Spleen (tissue), 11 donors: Measurements from ENCODE around the gene DOCK9. TPM values are rescaled to one million over a fixed set of nuclear protein-coding genes. Genes with fewer than 3 reads are reported as not detected.

Experiments used
- DNase-seq: peaks from one replicate; pipeline ENCODE4 v3.0.0-alpha.2; 2020
- H3K27ac ChIP-seq, 8 donors: fragments of 200-600 bp; sonication (generic) in 7 of 8; 1 replicate in 4 of 8; 2 replicates in 4 of 8; pipeline versions ENCODE4 v1.5.0 to v1.8.0; 2016 to 2021; ENCODE audit warnings: inconsistent platforms in 4 of 8, mild to moderate bottlenecking in 4 of 8, moderate library complexity in 1 of 8
- H3K27me3 ChIP-seq, 7 donors: fragments of 200-600 bp; sonication (generic) in 6 of 7; replicated peaks in 1 of 7; 1 replicate in 4 of 7; 2 replicates in 3 of 7; pipeline versions ENCODE4 v1.5.0 to v1.8.0; 2016 to 2021; ENCODE audit warnings: inconsistent platforms in 3 of 7, mild to moderate bottlenecking in 1 of 7
- H3K36me3 ChIP-seq, 6 donors: fragments of 200-600 bp; sonication (generic) in 5 of 6; 1 replicate in 4 of 6; 2 replicates in 2 of 6; pipeline versions ENCODE4 v1.5.0 to v1.8.0; 2016 to 2021; ENCODE audit warnings: inconsistent platforms in 2 of 6
- H3K4me1 ChIP-seq, 6 donors: fragments of 200-600 bp; sonication (generic) in 5 of 6; 1 replicate in 3 of 6; 2 replicates in 3 of 6; pipeline versions ENCODE4 v1.5.0 to v1.8.0; 2016 to 2021; ENCODE audit warnings: inconsistent platforms in 3 of 6
- H3K4me3 ChIP-seq, 8 donors: fragments of 200-600 bp; sonication (generic) in 7 of 8; 1 replicate in 4 of 8; 2 replicates in 4 of 8; pipeline versions ENCODE4 v1.5.0 to v1.8.0; 2016 to 2021; ENCODE audit warnings: inconsistent platforms in 4 of 8, mild to moderate bottlenecking in 4 of 8, moderate library complexity in 2 of 8
- H3K9me3 ChIP-seq, 8 donors: fragments of 200-600 bp; sonication (generic) in 7 of 8; 1 replicate in 4 of 8; 2 replicates in 4 of 8; pipeline versions ENCODE4 v1.5.0 to v1.8.0; 2016 to 2021; ENCODE audit warnings: inconsistent platforms in 4 of 8
- POLR2A ChIP-seq, 3 donors: fragments of 450-650 bp; IDR thresholded peaks; one replicate each; pipeline ENCODE4 v1.5.1; 2017; ENCODE audit warnings: antibody characterized with exemption in 3 of 3, mild to moderate bottlenecking in 1 of 3
- POLR2AphosphoS5 ChIP-seq, 3 donors: sonication (generic); formaldehyde crosslinking; IDR thresholded peaks; one replicate each; pipeline ENCODE4 v1.5.1; 2017; ENCODE audit warnings: antibody characterized with exemption in 3 of 3
- WGBS, 5 donors: extraction: QIAGEN DNeasy Blood & Tissue Kit in 3 of 5; methylation state at CpG; one replicate each; pipeline versions ENCODE4 v1.1.5 to v1.1.7; 2013 to 2018; 5-methylcytosine and 5-hydroxymethylcytosine counted together
- intact Hi-C: fragments of 100-400 bp; cut with DNase I; formaldehyde crosslinking; loops from one replicate; pipeline ENCODE4 v1.15.0; 2023; ENCODE audit warnings: low total_unique reads
- polyA plus RNA-seq, 3 donors: library from polyadenylated mRNA; stranded (reverse); fragments of 200-250 nt; gene quantifications; one replicate each; pipeline ENCODE4 v1.2.1, GENCODE V29; 2013
- total RNA-seq, 7 donors: library from RNA; depleted of rRNA in 3 of 7; stranded (reverse); fragments of >200 nt in 3 of 7; fragmentation: NEBNext Ultra II Directional in 4 of 7; extraction: Animal tissue kit (Norgen Biotek cat#: 25700) in 4 of 7; gene quantifications; one replicate each; pipeline versions ENCODE4 v1.1.0 to v1.2.1, GENCODE V29; 2016 to 2021
- TF ChIP-seq, protein P1 (sequence below), 11 experiments: fragments of 200-600 bp in 7 of 11; fragments of 450-650 bp in 4 of 11; sonication (generic) in 4 of 11; IDR thresholded peaks in 8 of 11; conservative IDR thresholded peaks in 3 of 11; 1 replicate in 7 of 11; 2 replicates in 4 of 11; pipeline versions ENCODE4 v1.4.0 to v1.8.0; 2016 to 2021; ENCODE audit warnings: antibody characterized with exemption in 11 of 11, inconsistent platforms in 4 of 11, mild to moderate bottlenecking in 1 of 11
- donor health status: healthy with polysubstance abuse.
- donor health status: DM: no; HTN: no; CAD: no; lungs with moderate emphysema.
- donor health status: DM: no; HTN: no; CAD: no.
- donor health status: Bipolar disorder and iron deficiency.
- donor health status: healthy.
- donor health status: DM: no; HTN: no; CAD: no.
- donor health status: DM: yes; HTN: yes; CAD: no.

Gene DOCK9
- total and polyA plus RNA-seq, 10 donors, result 6.9 to 53.3 (median 47.6) TPM

DNA sequence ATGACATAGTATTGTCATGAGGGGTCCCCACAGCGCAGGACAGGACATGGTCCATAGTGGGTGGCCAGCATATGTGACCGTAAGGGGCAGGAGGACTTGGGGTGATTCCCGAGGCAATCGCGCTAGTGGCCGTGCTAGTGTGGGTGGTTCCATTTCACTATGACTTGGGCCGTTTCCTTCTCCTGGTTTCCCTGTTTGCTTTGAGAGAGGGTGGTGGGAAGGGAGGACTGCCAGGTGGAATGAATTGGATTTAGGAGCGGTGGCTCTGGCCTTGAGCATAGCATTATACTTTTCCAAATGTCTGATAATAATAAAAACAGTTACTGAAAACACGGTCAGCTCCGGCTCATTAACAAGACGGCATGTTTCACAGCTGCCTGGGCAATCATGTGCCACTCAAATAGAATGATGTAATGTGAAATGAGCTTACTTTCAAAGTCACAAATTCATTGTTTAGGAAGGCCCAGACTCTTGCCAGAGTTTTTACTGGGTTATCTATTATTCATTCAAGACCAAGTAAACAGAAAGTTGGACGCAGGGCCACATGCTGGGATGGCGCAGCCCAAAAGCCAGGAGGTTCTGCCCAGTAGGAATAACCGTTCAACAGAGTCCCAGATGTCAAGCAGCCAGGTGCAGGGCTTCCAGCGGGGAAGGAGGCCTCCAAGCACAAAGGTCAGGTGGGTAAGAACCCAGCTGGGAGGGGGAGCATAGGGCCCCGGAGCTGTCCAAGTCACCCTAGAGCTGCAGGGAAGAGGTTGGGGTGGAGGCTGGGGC is 205.8 kb downstream of the DOCK9 start:
- WGBS, 5 donors, result 87 to 94% (median 89%) methylated on average over 16 of the region's 16 CpGs
- intact Hi-C loops, result no loop called here

DNA sequence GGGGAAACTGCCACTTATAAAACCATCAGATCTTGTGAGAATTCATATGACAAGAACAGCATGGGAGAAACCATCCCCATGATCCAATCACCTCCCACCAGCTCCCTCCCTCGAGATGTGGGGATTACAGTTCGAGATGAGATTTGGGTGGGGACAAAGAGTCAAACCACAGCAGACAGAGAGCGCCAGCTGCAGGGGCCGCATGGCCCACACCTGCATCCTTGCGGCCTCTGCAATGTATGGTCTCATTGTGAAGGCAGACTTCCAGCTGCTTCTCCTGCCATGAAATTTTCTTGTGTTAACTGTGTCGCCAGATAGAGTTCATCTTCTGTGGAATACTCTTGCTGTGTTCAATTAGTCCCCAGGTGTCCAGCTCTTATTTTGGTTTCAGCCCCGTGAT is 208.1 kb downstream of the DOCK9 start:
- H3K27ac ChIP-seq, result no peak overlapping the region
- H3K4me3 ChIP-seq, result no peak overlapping the region
- H3K27me3 ChIP-seq, result peaks cover 0 to 17% (median 0%) of the 10 kb centered on the region in 7 donors
- intact Hi-C loops, result no loop called here
- DNase-seq, result no peak
- H3K9me3 ChIP-seq, result no peaks in the 10 kb centered on the region
- no peaks in the 10 kb centered on the region for H3K4me1 ChIP-seq
- WGBS, 5 donors, result 40 to 90% (median 86%) methylated on average over 7 of the region's 7 CpGs
- no peaks in the 10 kb centered on the region for H3K36me3 ChIP-seq
- TF ChIP-seq, protein P1, sequence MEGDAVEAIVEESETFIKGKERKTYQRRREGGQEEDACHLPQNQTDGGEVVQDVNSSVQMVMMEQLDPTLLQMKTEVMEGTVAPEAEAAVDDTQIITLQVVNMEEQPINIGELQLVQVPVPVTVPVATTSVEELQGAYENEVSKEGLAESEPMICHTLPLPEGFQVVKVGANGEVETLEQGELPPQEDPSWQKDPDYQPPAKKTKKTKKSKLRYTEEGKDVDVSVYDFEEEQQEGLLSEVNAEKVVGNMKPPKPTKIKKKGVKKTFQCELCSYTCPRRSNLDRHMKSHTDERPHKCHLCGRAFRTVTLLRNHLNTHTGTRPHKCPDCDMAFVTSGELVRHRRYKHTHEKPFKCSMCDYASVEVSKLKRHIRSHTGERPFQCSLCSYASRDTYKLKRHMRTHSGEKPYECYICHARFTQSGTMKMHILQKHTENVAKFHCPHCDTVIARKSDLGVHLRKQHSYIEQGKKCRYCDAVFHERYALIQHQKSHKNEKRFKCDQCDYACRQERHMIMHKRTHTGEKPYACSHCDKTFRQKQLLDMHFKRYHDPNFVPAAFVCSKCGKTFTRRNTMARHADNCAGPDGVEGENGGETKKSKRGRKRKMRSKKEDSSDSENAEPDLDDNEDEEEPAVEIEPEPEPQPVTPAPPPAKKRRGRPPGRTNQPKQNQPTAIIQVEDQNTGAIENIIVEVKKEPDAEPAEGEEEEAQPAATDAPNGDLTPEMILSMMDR (IDR thresholded peaks at IDR 0.05 in 8 of 11, conservative IDR thresholded peaks at IDR 0.05 in 3 of 11), result no peak
- TF ChIP-seq POLR2AphosphoS5 (IDR thresholded peaks at IDR 0.05), result no peak
- no peak for TF ChIP-seq POLR2A (IDR thresholded peaks at IDR 0.05)

More for the DNA sequence above, 205.8 kb downstream of the DOCK9 start:
- DNase-seq, result no peak
- Histone ChIP-seq H3K27me3 (peaks cover 0 to under 1% (median 0%) of the 10 kb centered on the region in 7 donors), H3K9me3 (no peaks in the 10 kb centered on the region), H3K4me3 (no peak overlapping the region), H3K36me3 (no peaks in the 10 kb centered on the region), H3K27ac (no peak overlapping the region), H3K4me1 (no peaks in the 10 kb centered on the region)
- TF ChIP-seq POLR2A (IDR thresholded peaks at IDR 0.05) (no peak), POLR2AphosphoS5 (IDR thresholded peaks at IDR 0.05) (no peak)
- TF ChIP-seq, protein P1 (IDR thresholded peaks at IDR 0.05 in 8 of 11, conservative IDR thresholded peaks at IDR 0.05 in 3 of 11), result no peak

DNA sequence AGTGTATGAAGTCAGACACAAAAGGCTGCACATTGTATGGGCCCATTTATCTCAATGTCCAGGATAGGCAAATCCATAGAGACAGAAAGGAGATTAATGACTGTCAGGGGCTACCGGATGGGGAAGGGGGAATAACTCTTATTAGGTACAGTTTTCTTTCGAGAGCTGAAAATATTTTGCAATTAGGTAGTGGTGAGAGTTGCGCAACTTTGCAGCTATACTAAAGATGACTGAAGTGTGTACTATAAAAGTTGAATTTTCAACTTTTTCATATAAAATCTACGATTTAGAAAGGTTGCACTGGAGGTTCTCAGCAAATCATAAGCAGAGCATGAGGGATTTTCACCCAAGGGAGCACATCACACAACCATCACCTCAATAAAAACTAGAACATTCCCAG is 209.3 kb downstream of the DOCK9 start:
- 53 to 82% (median 63%) methylated on average over 4 of the region's 4 CpGs for WGBS, 5 donors
- intact Hi-C loops, result no loop called here
- TF ChIP-seq, protein P1 (IDR thresholded peaks at IDR 0.05 in 8 of 11, conservative IDR thresholded peaks at IDR 0.05 in 3 of 11), result no peak
- TF ChIP-seq POLR2AphosphoS5 (IDR thresholded peaks at IDR 0.05) (no peak), POLR2A (IDR thresholded peaks at IDR 0.05) (no peak)

DNA sequence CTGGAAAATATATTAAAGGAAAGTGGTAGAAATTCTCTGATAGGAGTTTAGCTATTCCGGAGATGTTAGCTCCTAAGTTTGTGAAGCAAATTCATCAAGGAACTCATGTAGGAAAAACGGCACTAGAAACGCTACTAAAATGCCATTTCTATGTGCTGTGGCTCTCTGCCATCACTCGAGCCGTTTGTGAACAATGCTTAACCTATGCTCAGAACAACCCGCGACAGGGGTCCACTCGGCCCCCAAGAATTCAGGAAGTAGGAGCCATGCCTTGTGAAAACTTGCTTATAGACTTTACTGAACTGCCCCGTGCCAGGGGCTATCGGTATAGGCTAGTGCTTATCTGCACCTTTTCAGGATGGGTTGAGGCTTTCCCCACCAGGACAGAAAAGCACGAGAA is 211.2 kb downstream of the DOCK9 start:
- Histone ChIP-seq H3K36me3 (no peaks in the 10 kb centered on the region), H3K9me3 (no peaks in the 10 kb centered on the region), H3K4me3 (no peak overlapping the region), H3K27me3 (peaks cover 0 to 17% (median 0%) of the 10 kb centered on the region in 7 donors), H3K27ac (no peak overlapping the region), H3K4me1 (no peaks in the 10 kb centered on the region)
- WGBS, 5 donors, result 69 to 81% (median 77%) methylated on average over 11 of the region's 11 CpGs
- TF ChIP-seq POLR2A (IDR thresholded peaks at IDR 0.05) (no peak), POLR2AphosphoS5 (IDR thresholded peaks at IDR 0.05) (no peak)
- TF ChIP-seq, protein P1 (IDR thresholded peaks at IDR 0.05 in 8 of 11, conservative IDR thresholded peaks at IDR 0.05 in 3 of 11), result no peak
- intact Hi-C loops, result no loop called here
- no peak for DNase-seq

More for the DNA sequence above, 209.3 kb downstream of the DOCK9 start:
- no peaks in the 10 kb centered on the region for H3K9me3 ChIP-seq
- H3K4me3 ChIP-seq, result no peak overlapping the region
- no peaks in the 10 kb centered on the region for H3K4me1 ChIP-seq
- no peak for DNase-seq
- no peak overlapping the region for H3K27ac ChIP-seq
- H3K27me3 ChIP-seq, result peaks cover 0 to 17% (median 0%) of the 10 kb centered on the region in 7 donors
- H3K36me3 ChIP-seq, result no peaks in the 10 kb centered on the region
